ENCODE results near the gene MXRA8.

DNA sequence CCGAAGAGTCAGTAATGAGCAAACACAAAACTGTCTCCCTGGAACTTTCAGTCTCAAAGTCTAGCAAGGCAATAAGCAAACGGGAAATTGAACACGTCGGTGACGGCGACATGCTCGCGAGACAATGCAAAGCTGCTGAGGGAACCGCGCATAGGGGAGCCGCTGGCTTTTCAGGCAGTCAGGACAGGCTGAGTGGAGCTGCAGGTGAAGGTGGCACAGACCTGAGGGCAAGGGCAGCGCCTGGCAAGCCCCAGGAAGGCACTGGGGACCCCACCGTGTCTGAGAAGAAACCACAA lies 38.8 kb downstream of the MXRA8 start:
- no peak for TF ChIP-seq POLR2A (IDR thresholded peaks at IDR 0.05; ENCODE audit: low read depth, low read length)
- no peak for TF ChIP-seq TAF1 (IDR thresholded peaks at IDR 0.05; ENCODE audit: low read depth, low read length)
- TF ChIP-seq POLR2AphosphoS5 (IDR thresholded peaks at IDR 0.05; ENCODE audit: low read depth, low read length) = no peak
- no peak for TF ChIP-seq SPI1 (IDR thresholded peaks at IDR 0.05; ENCODE audit: low read depth, low read length)
- no peak for TF ChIP-seq PAX5 (IDR thresholded peaks at IDR 0.05; ENCODE audit: insufficient read depth, low read length, severe bottlenecking)
- TF ChIP-seq POU2F2 (IDR thresholded peaks at IDR 0.05; ENCODE audit: low read depth, low read length) = no peak
